Right cardiac atrium (tissue), 5 donors: ENCODE results near the gene PABPC1L. TPM values are rescaled to one million over a fixed set of nuclear protein-coding genes. Genes with fewer than 3 reads are reported as not detected.

Source experiments
- ATAC-seq, 2 donors: fragments of 200-7000 bp; cut with Tn5 transposase; one replicate each; pipeline versions ENCODE4 v1.8.0 to v1.9.1; 2020; ENCODE audit warnings: moderate library complexity in 2 of 2, mild to moderate bottlenecking in 1 of 2
- DNase-seq, 3 donors: peaks; one replicate each; pipeline ENCODE4 v3.0.0-alpha.2; 2020
- H3K27ac ChIP-seq: one replicate; pipeline ENCODE4 v1.5.1; 2013; ENCODE audit warnings: mild to moderate bottlenecking, low read length, control low read depth, moderate library complexity
- H3K27me3 ChIP-seq: one replicate; pipeline ENCODE4 v1.6.1; 2013; ENCODE audit not compliant: control insufficient read depth, insufficient read depth
- H3K4me1 ChIP-seq: one replicate; pipeline ENCODE4 v1.6.1; 2013; ENCODE audit warnings: low read length; ENCODE audit not compliant: control insufficient read depth, insufficient read depth
- H3K4me3 ChIP-seq: one replicate; pipeline ENCODE4 v1.5.1; 2013; ENCODE audit warnings: low read length, control low read depth
- H3K9me3 ChIP-seq: one replicate; pipeline ENCODE4 v1.6.1; 2013; ENCODE audit warnings: low read length; ENCODE audit not compliant: control insufficient read depth
- WGBS: extraction: QIAGEN DNeasy Blood & Tissue Kit; methylation state at CpG from one replicate; pipeline ENCODE4 v1.1.7; 2013; 5-methylcytosine and 5-hydroxymethylcytosine counted together
- intact Hi-C, 4 donors: fragments of 100-400 bp; cut with DNase I; formaldehyde crosslinking; loops; one replicate each; pipeline versions ENCODE4 v1.11.0 to v1.14.0; 2022 to 2023
- polyA plus RNA-seq: library from polyadenylated mRNA; stranded (reverse); fragments of 200-250 nt; gene quantifications from one replicate; pipeline ENCODE4 v1.2.3, GENCODE V29; 2013
- total RNA-seq, 4 donors: library from RNA; stranded (reverse); fragmentation: NEBNext Ultra II Directional; extraction: Animal tissue kit (Norgen Biotek cat#: 25700); gene quantifications; one replicate each; pipeline ENCODE4 v1.2.1, GENCODE V29; 2021
- donor health status: healthy with polysubstance abuse.
- donor health status: DM: no; HTN: yes; CAD: no.
- donor health status: DM: no; HTN: no; CAD: no.
- donor health status: DM: no; HTN: yes; CAD: no; lungs with severe emphysema.
- donor health status: DM: yes; HTN: yes; CAD: no.

The PABPC1L gene
- total and polyA plus RNA-seq, 5 donors = 3.3 to 5.3 (median 4.0) TPM

DNA sequence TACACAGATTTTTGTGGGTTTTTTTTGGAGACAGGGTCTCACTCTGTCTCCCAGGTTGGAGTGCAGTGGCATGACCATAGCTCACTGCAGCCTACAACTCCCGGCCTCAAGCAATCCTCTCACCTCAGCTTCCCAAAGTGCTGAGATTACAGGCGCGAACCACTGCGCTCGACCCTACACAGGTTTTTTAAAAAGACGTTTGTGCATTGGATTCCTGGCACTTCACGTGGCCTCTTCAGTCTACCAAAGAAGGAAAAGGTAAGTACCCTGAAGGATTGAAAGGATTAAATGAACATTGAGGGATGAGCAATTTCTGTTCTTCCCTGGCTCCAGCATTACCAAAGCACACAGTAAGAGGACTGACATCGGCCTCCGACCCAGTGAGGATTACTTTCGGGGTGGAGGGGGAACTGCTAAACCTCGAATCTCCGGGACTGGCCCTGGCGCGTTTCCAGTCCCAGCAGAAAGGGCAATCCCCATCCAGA is 24.9 kb upstream of the PABPC1L start:
- no peaks in the 10 kb centered on the region for H3K27me3 ChIP-seq
- peak in 1 of 2 donors; percentile 1 for ATAC-seq
- peaks cover 9% of the 10 kb centered on the region for H3K4me1 ChIP-seq
- 2% methylated on average over 14 of the region's 14 CpGs for WGBS
- intact Hi-C loops = no loop called here
- H3K9me3 ChIP-seq = no peaks in the 10 kb centered on the region
- H3K4me3 ChIP-seq = peak overlapping the region; percentile 67
- peak overlapping the region; percentile 80 for H3K27ac ChIP-seq
- no peak for DNase-seq

- no peaks in the 10 kb centered on the region for H3K27me3 ChIP-seq
- DNase-seq = peak; percentile 99 to 100 (median 100)
- peak within 1 kb of the TSS; percentile 97 for H3K27ac ChIP-seq
- intact Hi-C loops = no loop called here
- peak; percentile 99 to 100 for ATAC-seq
- WGBS = under 1% methylated on average over 88 of the region's 88 CpGs
- H3K9me3 ChIP-seq = no peaks in the 10 kb centered on the region
- H3K4me3 ChIP-seq = peak within 1 kb of the TSS; percentile 91
- H3K4me1 ChIP-seq = peaks cover 9% of the 10 kb centered on the region
These were observed 24.2 kb upstream of the PABPC1L start, which contains the start of gene YWHAB for GRCh38 chr20:44885392-44886265. Gene YWHAB (plus strand): TSS chr20:44885705. CDS start chr20:44901534, 15,829 bp downstream.

GRCh38 chr20:44886266-44886651 is 23.6 kb upstream of the PABPC1L start:
- ATAC-seq = no peak
- H3K9me3 ChIP-seq = no peaks in the 10 kb centered on the region
- peak overlapping the region; percentile 91 for H3K4me3 ChIP-seq
- H3K27ac ChIP-seq = peak overlapping the region; percentile 97
- intact Hi-C loops = no loop called here
- H3K27me3 ChIP-seq = no peaks in the 10 kb centered on the region
- peaks cover 9% of the 10 kb centered on the region for H3K4me1 ChIP-seq
- DNase-seq = no peak
- 1% methylated on average over 8 of the region's 8 CpGs for WGBS

GRCh38 chr20:44886828-44887227 is 23.0 kb upstream of the PABPC1L start:
- under 1% methylated on average over 2 of the region's 2 CpGs for WGBS
- Histone ChIP-seq H3K27me3 (no peaks in the 10 kb centered on the region), H3K4me3 (peak overlapping the region; percentile 91), H3K27ac (no peak overlapping the region), H3K4me1 (peaks cover 9% of the 10 kb centered on the region), H3K9me3 (no peaks in the 10 kb centered on the region)
- DNase-seq (no peak), ATAC-seq (no peak)
- intact Hi-C loops = no loop called here

DNA sequence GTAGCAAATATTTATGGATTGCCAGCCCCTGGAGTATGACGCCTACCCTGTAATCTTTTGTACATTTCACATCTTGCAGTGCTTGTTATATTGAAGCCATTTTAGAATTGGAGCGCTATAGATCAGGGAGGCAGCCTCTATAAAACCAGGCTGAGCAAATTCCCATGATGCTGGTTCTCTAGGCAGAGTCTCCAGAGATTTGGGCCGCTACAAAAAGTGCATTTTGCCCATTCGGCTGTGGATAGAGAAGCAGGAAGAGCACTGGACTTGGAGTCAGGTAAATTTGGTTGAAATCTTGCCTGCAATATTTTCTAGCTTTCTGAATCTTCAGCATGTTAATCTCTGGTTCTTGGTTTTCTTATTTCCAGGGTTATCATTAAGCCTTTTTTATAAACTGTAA is 22.4 kb upstream of the PABPC1L start:
- peaks cover 9% of the 10 kb centered on the region for H3K4me1 ChIP-seq
- H3K27me3 ChIP-seq = no peaks in the 10 kb centered on the region
- peak overlapping the region; percentile 91 for H3K4me3 ChIP-seq
- DNase-seq (no peak), ATAC-seq (no peak)
- intact Hi-C loops = no loop called here
- no peak overlapping the region for H3K27ac ChIP-seq
- no peaks in the 10 kb centered on the region for H3K9me3 ChIP-seq
- WGBS = 39% methylated on average over 4 of the region's 4 CpGs

GRCh38 chr20:44888226-44889103 is 21.4 kb upstream of the PABPC1L start:
- DNase-seq (no peak), ATAC-seq (no peak)
- H3K27ac ChIP-seq = no peak overlapping the region
- peaks cover 8% of the 10 kb centered on the region for H3K4me1 ChIP-seq
- no peaks in the 10 kb centered on the region for H3K9me3 ChIP-seq
- no peaks in the 10 kb centered on the region for H3K27me3 ChIP-seq
- intact Hi-C loops = no loop called here
- WGBS = 61% methylated on average over 6 of the region's 6 CpGs
- H3K4me3 ChIP-seq = no peak overlapping the region

DNA sequence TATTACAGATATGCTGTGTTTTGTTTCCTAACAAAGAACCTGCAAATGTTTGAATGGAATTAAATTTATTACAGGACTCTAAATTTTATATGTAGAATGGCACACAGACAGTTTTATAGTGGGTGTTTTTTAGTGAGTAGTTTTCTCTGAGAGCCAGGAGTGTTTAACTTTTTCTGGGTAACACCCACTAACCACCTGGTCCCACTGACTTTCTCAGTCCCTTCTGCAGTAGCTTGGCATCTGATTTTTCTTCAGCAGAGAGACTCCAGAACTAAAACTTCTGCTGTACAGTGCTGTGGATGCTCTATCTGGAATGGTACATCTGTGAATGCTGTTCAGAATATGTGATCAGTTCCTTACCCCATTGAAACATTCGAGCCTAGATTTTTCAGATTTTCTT is 18.0 kb upstream of the PABPC1L start:
- H3K9me3 ChIP-seq = no peaks in the 10 kb centered on the region
- DNase-seq = no peak
- no peak overlapping the region for H3K27ac ChIP-seq
- H3K27me3 ChIP-seq = no peaks in the 10 kb centered on the region
- peaks cover 7% of the 10 kb centered on the region for H3K4me1 ChIP-seq
- intact Hi-C loops = no loop called here
- H3K4me3 ChIP-seq = no peak overlapping the region
- 85% methylated on average over 1 of the region's 1 CpG for WGBS
- no peak for ATAC-seq

GRCh38 chr20:44894959-44895358 is 14.9 kb upstream of the PABPC1L start:
- Histone ChIP-seq H3K4me3 (no peak overlapping the region), H3K27me3 (no peaks in the 10 kb centered on the region), H3K27ac (no peak overlapping the region), H3K4me1 (peaks cover 8% of the 10 kb centered on the region), H3K9me3 (no peaks in the 10 kb centered on the region)
- intact Hi-C loops = no loop called here
- ATAC-seq (no peak), DNase-seq (no peak)
- 61% methylated on average over 2 of the region's 2 CpGs for WGBS

DNA sequence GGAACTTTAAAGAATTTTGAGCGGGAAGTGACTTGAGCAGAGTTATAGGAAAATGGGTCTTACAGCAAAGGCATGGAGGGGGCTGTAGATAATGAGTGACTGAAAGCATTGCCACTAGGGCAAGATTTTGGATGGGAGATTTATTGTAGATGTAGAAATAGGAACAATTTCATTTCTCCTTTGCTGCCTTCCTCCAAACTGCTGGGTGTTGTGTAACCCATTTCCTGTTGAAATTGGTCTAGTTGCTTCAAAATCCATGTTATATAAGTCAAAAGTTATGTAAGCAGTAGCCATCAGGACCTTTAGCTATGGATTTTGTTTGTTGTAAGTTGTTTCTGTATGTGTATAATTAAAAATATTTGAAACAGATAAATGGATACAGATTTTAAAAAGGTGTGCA is 13.3 kb upstream of the PABPC1L start:
- H3K27ac ChIP-seq = no peak overlapping the region
- peak; percentile 23 to 47 for ATAC-seq
- H3K9me3 ChIP-seq = no peaks in the 10 kb centered on the region
- intact Hi-C loops = no loop called here
- WGBS = 53% methylated on average over 1 of the region's 1 CpG
- no peak for DNase-seq
- H3K4me1 ChIP-seq = peaks cover 8% of the 10 kb centered on the region
- H3K27me3 ChIP-seq = no peaks in the 10 kb centered on the region
- no peak overlapping the region for H3K4me3 ChIP-seq

DNA sequence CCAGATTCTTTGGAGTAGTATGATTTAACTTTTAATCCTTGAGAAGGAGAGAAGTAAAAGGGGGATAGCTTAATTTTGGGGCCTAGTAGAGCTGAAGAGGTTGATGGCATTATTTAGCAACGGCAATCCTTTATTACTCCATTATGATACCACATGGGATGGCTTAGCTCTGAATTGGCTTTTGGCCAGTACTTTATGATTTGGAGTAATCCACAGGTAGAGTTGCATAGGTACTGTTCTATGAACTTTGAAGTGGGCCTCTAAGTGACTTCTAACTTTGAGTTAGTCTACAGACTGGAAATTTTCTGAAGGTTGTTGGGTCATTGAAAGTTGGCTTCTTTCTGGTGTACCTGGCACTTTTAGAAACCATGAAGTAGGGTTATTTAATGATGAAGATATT is 12.7 kb upstream of the PABPC1L start:
- DNase-seq (no peak), ATAC-seq (no peak)
- Histone ChIP-seq H3K27me3 (no peaks in the 10 kb centered on the region), H3K4me3 (no peak overlapping the region), H3K4me1 (peaks cover 8% of the 10 kb centered on the region), H3K27ac (no peak overlapping the region), H3K9me3 (no peaks in the 10 kb centered on the region)
- 80% methylated on average over 1 of the region's 1 CpG for WGBS
- intact Hi-C loops = no loop called here
